Naive thymus-derived CD4-positive, alpha-beta T cell (primary cell): Measurements from ENCODE around the gene P2RX2. TPM values are rescaled to one million over a fixed set of nuclear protein-coding genes. Genes with fewer than 3 reads are reported as not detected.
A peak's percentile ranks its signal among the peaks of the same experiment; 100 is the strongest.

Experiments used
- ATAC-seq: fragments of 150-1000 bp; cut with Tn5 transposase; 2 replicates; pipeline ENCODE4 v1.10.0; 2021; ENCODE audit warnings: mild to moderate bottlenecking, moderate library complexity
- CTCF ChIA-PET: fragments of 350-600 bp; sonication (Branson Sonifier 250); formaldehyde crosslinking; loops from one replicate; lab custom pipeline; 2021; ENCODE audit warnings: antibody characterized with exemption; lab: Charles Lee
- POLR2A ChIA-PET: fragments of 350-600 bp; sonication (Branson Sonifier 250); formaldehyde crosslinking; loops from one replicate; lab custom pipeline; 2021; ENCODE audit warnings: antibody characterized with exemption, inconsistent platforms; lab: Charles Lee
- DNase-seq, 9 donors: peaks; one replicate each; pipeline versions ENCODE4 v3.0.0 to v3.0.0-alpha.2; 2020 to 2022; ENCODE audit warnings: mixed read lengths in 1 of 9
- H3K27ac ChIP-seq: one replicate; pipeline ENCODE4 v1.7.0; 2013; ENCODE audit warnings: mild to moderate bottlenecking, low read depth, low read length, moderate library complexity
- H3K27me3 ChIP-seq, 2 donors: one replicate each; pipeline ENCODE4 v1.7.0; 2013; ENCODE audit warnings: low read length in 2 of 2, mild to moderate bottlenecking in 2 of 2, moderate library complexity in 2 of 2; ENCODE audit not compliant: control insufficient read depth in 2 of 2, insufficient read depth in 2 of 2
- H3K36me3 ChIP-seq, 3 experiments: 1 replicate in 2 of 3; 2 replicates in 1 of 3; pipeline ENCODE4 v1.7.0; 2013; ENCODE audit warnings: low read length in 3 of 3, mild to moderate bottlenecking in 3 of 3, moderate library complexity in 1 of 3; ENCODE audit not compliant: insufficient read depth in 3 of 3, control insufficient read depth in 2 of 3
- H3K4me1 ChIP-seq, 2 donors: one replicate each; pipeline ENCODE4 v1.7.0; 2013; ENCODE audit warnings: low read length in 2 of 2, mild to moderate bottlenecking in 2 of 2, moderate library complexity in 1 of 2; ENCODE audit not compliant: control insufficient read depth in 2 of 2, insufficient read depth in 2 of 2
- H3K4me3 ChIP-seq: 2 replicates; pipeline ENCODE4 v1.7.0; 2013; ENCODE audit warnings: mild to moderate bottlenecking, low read length
- H3K9me3 ChIP-seq, 3 experiments: 1 replicate in 2 of 3; 2 replicates in 1 of 3; pipeline ENCODE4 v1.7.0; 2013; ENCODE audit warnings: low read length in 3 of 3; ENCODE audit not compliant: control insufficient read depth in 2 of 3
- H3K27ac Mint-ChIP-seq, 9 donors: one replicate each; pipeline ENCODE4 v1.8.0; 2020 to 2022; ENCODE audit warnings: mixed read lengths in 9 of 9, mild to moderate bottlenecking in 8 of 9, moderate library complexity in 5 of 9, inconsistent platforms in 2 of 9
- H3K27me3 Mint-ChIP-seq, 5 donors: one replicate each; pipeline ENCODE4 v1.8.0; 2021 to 2022; ENCODE audit warnings: mixed read lengths in 5 of 5, mild to moderate bottlenecking in 1 of 5
- H3K36me3 Mint-ChIP-seq, 5 donors: one replicate each; pipeline ENCODE4 v1.8.0; 2020 to 2022; ENCODE audit warnings: mixed read lengths in 5 of 5, mild to moderate bottlenecking in 3 of 5, inconsistent platforms in 1 of 5
- H3K4me1 Mint-ChIP-seq, 7 donors: one replicate each; pipeline ENCODE4 v1.8.0; 2020 to 2022; ENCODE audit warnings: mixed read lengths in 7 of 7, mild to moderate bottlenecking in 3 of 7, inconsistent platforms in 1 of 7
- H3K4me3 Mint-ChIP-seq, 10 donors: one replicate each; pipeline ENCODE4 v1.8.0; 2020 to 2022; ENCODE audit warnings: mild to moderate bottlenecking in 10 of 10, mixed read lengths in 10 of 10, moderate library complexity in 6 of 10, inconsistent platforms in 2 of 10
- H3K9me3 Mint-ChIP-seq, 11 donors: one replicate each; pipeline ENCODE4 v1.8.0; 2020 to 2022; ENCODE audit warnings: mixed read lengths in 11 of 11, mild to moderate bottlenecking in 4 of 11, inconsistent platforms in 1 of 11, moderate library complexity in 1 of 11
- intact Hi-C, 2 donors: fragments of 100-400 bp; cut with micrococcal nuclease; formaldehyde crosslinking; loops; one replicate each; pipeline ENCODE4 v1.15.1; 2023
- polyA plus RNA-seq, 2 donors: library from polyadenylated mRNA; unstranded; fragments of 300-500 nt; fragmentation: Illumina TruSeq; gene quantifications; one replicate each; pipeline ENCODE4 v1.2.3, GENCODE V29; 2021
- total RNA-seq, 6 experiments: library from RNA in 5 of 6; stranded (reverse) in 5 of 6; gene quantifications; 1 replicate in 5 of 6; 2 replicates in 1 of 6; pipeline ENCODE4 v1.2.3 and lab custom pipeline; 2021 to 2026

Gene P2RX2
- total and polyA plus RNA-seq, 7 experiments from 2014 or later: 0.32 TPM; not detected in 6

GRCh38 chr12:132610051-132610759, 8.4 kb upstream of the P2RX2 start, which contains the start of gene LRCOL1:
Gene LRCOL1, minus strand, starts transcription at chr12:132610582. Its CDS starts 4,331 bp downstream, at chr12:132606251.
- CTCF ChIA-PET: interaction anchor here (0.5 to 0.6 kb wide), 3 partner anchors 49 to 111 kb away, joined by 3 read pairs; no protein-coding TSS in a partner anchor
- Mint-ChIP-seq H3K36me3 (no peaks in the 10 kb centered on the region), H3K9me3 (peaks cover 0 to 10% (median 4%) of the 10 kb centered on the region in 11 donors), H3K27ac (peak within 1 kb of the TSS in 1 of 9 donors; percentile 20), H3K4me1 (peaks cover 4 to 15% (median 9%) of the 10 kb centered on the region in 7 donors), H3K4me3 (peak within 1 kb of the TSS in 9 of 10 donors; percentile 25 to 76 (median 66)), H3K27me3 (peaks cover 23 to 50% (median 44%) of the 10 kb centered on the region in 5 donors)
- intact Hi-C loops: loop anchor here in 1 of 2 donors (10.0 kb wide), 1 partner anchor 395 kb away; no protein-coding TSS in a partner anchor
- peak; percentile 36 for ATAC-seq
- H3K4me1 ChIP-seq: peaks cover 0 to 13% of the 10 kb centered on the region in 2 donors
- peaks cover 0 to 7% (median 0%) of the 10 kb centered on the region in 3 experiments for H3K9me3 ChIP-seq
- H3K27me3 ChIP-seq: no peaks in the 10 kb centered on the region
- H3K36me3 ChIP-seq: no peaks in the 10 kb centered on the region
- H3K27ac ChIP-seq: no peak within 1 kb of the TSS
- no peak for DNase-seq
- no peak within 1 kb of the TSS for H3K4me3 ChIP-seq
- POLR2A ChIA-PET: interaction anchor here (0.6 to 0.8 kb wide), 2 partner anchors 190 to 906 kb away, joined by 3 to 5 read pairs; no protein-coding TSS in a partner anchor

- Histone ChIP-seq H3K36me3 (no peaks in the 10 kb centered on the region), H3K27ac (no peak overlapping the region), H3K4me1 (peaks cover 0 to 15% of the 10 kb centered on the region in 2 donors), H3K9me3 (peaks cover 0 to 10% (median 0%) of the 10 kb centered on the region in 3 experiments), H3K4me3 (no peak overlapping the region), H3K27me3 (peaks cover 4 to 5% of the 10 kb centered on the region in 2 donors)
- Mint-ChIP-seq H3K4me1 (peaks cover 5 to 15% (median 10%) of the 10 kb centered on the region in 7 donors), H3K27me3 (peaks cover 30 to 56% (median 48%) of the 10 kb centered on the region in 5 donors), H3K27ac (no peak overlapping the region), H3K9me3 (peaks cover 0 to 16% (median 4%) of the 10 kb centered on the region in 11 donors), H3K36me3 (no peaks in the 10 kb centered on the region), H3K4me3 (peak overlapping the region in 6 of 10 donors; percentile 48 to 76 (median 69))
- CTCF ChIA-PET: interaction anchor here (0.5 to 0.6 kb wide), 2 partner anchors 50 to 108 kb away, joined by 3 read pairs; no protein-coding TSS in a partner anchor
- intact Hi-C loops: loop anchor here in 1 of 2 donors (10.0 kb wide), 1 partner anchor 396 kb away; no protein-coding TSS in a partner anchor
- ATAC-seq (no peak), DNase-seq (no peak)
- POLR2A ChIA-PET: interaction anchor here (0.8 kb wide), 1 partner anchor 191 kb away, joined by 3 read pairs; no protein-coding TSS in a partner anchor
These were observed 7.5 kb upstream of the P2RX2 start for GRCh38 chr12:132610866-132611602.

GRCh38 chr12:132611620-132612019, 7.0 kb upstream of the P2RX2 start:
- Mint-ChIP-seq H3K27ac (no peak overlapping the region), H3K27me3 (peaks cover 26 to 51% (median 45%) of the 10 kb centered on the region in 5 donors), H3K36me3 (peaks cover 0 to 1% (median 0%) of the 10 kb centered on the region in 5 donors), H3K4me3 (no peak overlapping the region), H3K9me3 (peaks cover 0 to 19% (median 6%) of the 10 kb centered on the region in 11 donors), H3K4me1 (peaks cover 5 to 15% (median 9%) of the 10 kb centered on the region in 7 donors)
- intact Hi-C loops: loop anchor here in 1 of 2 donors (10.0 kb wide), 1 partner anchor 397 kb away; no protein-coding TSS in a partner anchor
- DNase-seq (no peak), ATAC-seq (no peak)
- no peak overlapping the region for H3K27ac ChIP-seq
- H3K9me3 ChIP-seq: peaks cover 0 to 16% (median 2%) of the 10 kb centered on the region in 3 experiments
- POLR2A ChIA-PET: no interaction called here
- no peaks in the 10 kb centered on the region for H3K36me3 ChIP-seq
- H3K27me3 ChIP-seq: peaks cover 4 to 5% of the 10 kb centered on the region in 2 donors
- H3K4me1 ChIP-seq: peaks cover 0 to 15% of the 10 kb centered on the region in 2 donors
- no peak overlapping the region for H3K4me3 ChIP-seq
- CTCF ChIA-PET: interaction anchor here (0.6 kb wide), 1 partner anchor 168 kb away, joined by 3 read pairs; no protein-coding TSS in a partner anchor

- CTCF ChIA-PET: interaction anchor here (1.5 kb wide), 1 partner anchor 199 kb away, joined by 15 read pairs; no protein-coding TSS in a partner anchor
- H3K27me3 ChIP-seq: peaks cover 4 to 19% of the 10 kb centered on the region in 2 donors
- H3K4me3 Mint-ChIP-seq: no peak overlapping the region
These were observed 4.5 kb upstream of the P2RX2 start for GRCh38 chr12:132614029-132614428.

GRCh38 chr12:132614861-132615578, 3.6 kb upstream of the P2RX2 start:
- Histone ChIP-seq H3K27ac (no peak overlapping the region), H3K4me3 (no peak overlapping the region), H3K27me3 (peaks cover 4 to 19% of the 10 kb centered on the region in 2 donors), H3K36me3 (no peaks in the 10 kb centered on the region), H3K4me1 (peaks cover 0 to 12% of the 10 kb centered on the region in 2 donors), H3K9me3 (peaks cover 0 to 25% (median 8%) of the 10 kb centered on the region in 3 experiments)
- H3K27me3 Mint-ChIP-seq: peaks cover 31 to 44% (median 40%) of the 10 kb centered on the region in 5 donors
- ChIA-PET POLR2A (interaction anchor here (1.7 kb wide), 1 partner anchor 127 kb away, joined by 3 read pairs; no protein-coding TSS in a partner anchor), CTCF (interaction anchor here (0.7 to 1.5 kb wide), 6 partner anchors 93 to 372 kb away, joined by 3 to 15 read pairs (median 4); no protein-coding TSS in a partner anchor)
- intact Hi-C loops: loop anchor here (1.0 to 10.0 kb wide), 5 partner anchors 15 to 463 kb away; no protein-coding TSS in a partner anchor
- H3K4me3 Mint-ChIP-seq: peak overlapping the region in 2 of 10 donors; percentile 3 to 49
- peaks cover 0 to 7% (median 0%) of the 10 kb centered on the region in 5 donors for H3K36me3 Mint-ChIP-seq
- peaks cover 0 to 31% (median 11%) of the 10 kb centered on the region in 11 donors for H3K9me3 Mint-ChIP-seq
- peaks cover 5 to 23% (median 18%) of the 10 kb centered on the region in 7 donors for H3K4me1 Mint-ChIP-seq
- peak overlapping the region in 1 of 9 donors; percentile 19 for H3K27ac Mint-ChIP-seq
- ATAC-seq (peak; percentile 89), DNase-seq (peak; percentile 59 to 84 (median 77))

More at GRCh38 chr12:132614029-132614428, 4.5 kb upstream of the P2RX2 start:
- H3K27ac Mint-ChIP-seq: no peak overlapping the region
- peaks cover 0 to 7% (median 0%) of the 10 kb centered on the region in 5 donors for H3K36me3 Mint-ChIP-seq
- H3K9me3 Mint-ChIP-seq: peaks cover 0 to 31% (median 11%) of the 10 kb centered on the region in 11 donors
- POLR2A ChIA-PET: interaction anchor here (1.7 kb wide), 1 partner anchor 126 kb away, joined by 3 read pairs; no protein-coding TSS in a partner anchor
- intact Hi-C loops: loop anchor here in 1 of 2 donors (10.0 kb wide), 1 partner anchor 399 kb away; no protein-coding TSS in a partner anchor
- peaks cover 5 to 23% (median 18%) of the 10 kb centered on the region in 7 donors for H3K4me1 Mint-ChIP-seq
- H3K4me3 ChIP-seq: no peak overlapping the region
- peaks cover 0 to 15% of the 10 kb centered on the region in 2 donors for H3K4me1 ChIP-seq
- peaks cover 0 to 25% (median 8%) of the 10 kb centered on the region in 3 experiments for H3K9me3 ChIP-seq
- DNase-seq (no peak), ATAC-seq (no peak)
- no peak overlapping the region for H3K27ac ChIP-seq
- no peaks in the 10 kb centered on the region for H3K36me3 ChIP-seq
- H3K27me3 Mint-ChIP-seq: peaks cover 33 to 48% (median 47%) of the 10 kb centered on the region in 5 donors
